ENCODE results near the gene PKNOX2.

Gene PKNOX2

DNA sequence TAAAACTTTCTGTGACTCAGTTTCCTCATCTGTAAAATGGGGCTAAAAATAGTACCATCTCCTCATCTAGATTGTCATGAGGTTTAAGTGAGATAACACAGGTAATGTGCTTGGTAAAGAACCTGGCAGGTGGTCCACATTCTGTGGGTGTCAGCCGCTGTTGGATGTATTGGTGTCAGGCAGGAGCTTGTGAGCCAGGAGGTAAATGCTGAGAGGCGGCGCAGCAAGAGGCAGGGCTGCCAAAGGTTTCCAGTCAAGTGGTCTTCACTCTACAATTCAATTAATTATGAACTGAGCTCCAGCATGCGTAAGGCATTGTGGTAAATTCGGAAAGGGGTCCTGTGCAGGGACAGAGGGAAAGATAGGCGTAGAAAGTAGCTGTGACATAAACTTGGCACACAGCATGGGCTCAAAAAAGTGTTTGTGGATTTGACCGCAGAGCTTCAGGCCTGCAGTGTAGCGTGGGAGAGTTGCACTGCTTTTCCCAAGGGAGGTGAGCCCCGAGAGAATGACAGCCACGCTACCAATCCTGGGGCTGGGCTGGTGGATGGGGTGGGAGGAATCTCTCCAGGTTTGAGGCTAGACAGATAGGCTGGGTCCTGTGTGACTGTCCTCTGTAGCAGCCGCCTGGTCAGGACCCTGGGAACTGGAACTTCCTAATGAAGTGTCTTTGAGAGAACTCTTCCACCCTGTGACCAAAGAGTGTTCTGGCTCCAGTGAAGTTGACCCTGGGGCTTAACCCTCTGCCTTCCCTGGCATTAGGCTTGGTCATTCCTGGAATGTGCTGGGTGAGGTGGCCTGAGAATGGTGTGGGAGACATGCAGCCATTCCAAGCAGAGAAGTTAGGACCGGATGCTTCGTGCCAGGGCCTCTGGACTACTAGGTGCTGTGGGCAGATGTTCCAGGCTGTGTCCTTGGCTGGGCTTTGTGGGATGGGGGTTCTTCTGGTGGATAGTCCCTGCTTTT is 209.2 kb downstream of the PKNOX2 start:
- in situ Hi-C loops (cut with HindIII; ENCODE audit: low sequenced_read_pairs), result no loop called here

DNA sequence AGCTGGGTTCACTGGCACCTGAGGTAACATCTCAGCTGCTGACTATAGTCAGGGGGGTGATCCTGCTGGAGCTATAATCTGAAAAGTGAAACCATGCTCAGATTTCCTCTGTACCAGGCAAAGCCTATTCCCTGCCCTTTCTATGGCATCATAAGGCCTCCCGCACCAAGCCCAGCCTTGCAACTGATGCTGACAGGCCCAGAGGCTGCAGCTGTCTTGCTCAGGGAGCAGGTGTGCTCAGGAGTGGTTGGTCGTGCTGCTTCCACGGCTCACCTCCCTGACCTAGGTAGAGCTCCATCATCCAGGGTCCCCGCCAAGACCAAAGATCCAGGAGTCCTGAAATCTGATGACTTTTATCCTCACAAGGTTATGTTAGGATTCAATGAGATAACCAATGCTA is 209.8 kb downstream of the PKNOX2 start:
- in situ Hi-C loops (cut with HindIII; ENCODE audit: low sequenced_read_pairs), result no loop called here

DNA sequence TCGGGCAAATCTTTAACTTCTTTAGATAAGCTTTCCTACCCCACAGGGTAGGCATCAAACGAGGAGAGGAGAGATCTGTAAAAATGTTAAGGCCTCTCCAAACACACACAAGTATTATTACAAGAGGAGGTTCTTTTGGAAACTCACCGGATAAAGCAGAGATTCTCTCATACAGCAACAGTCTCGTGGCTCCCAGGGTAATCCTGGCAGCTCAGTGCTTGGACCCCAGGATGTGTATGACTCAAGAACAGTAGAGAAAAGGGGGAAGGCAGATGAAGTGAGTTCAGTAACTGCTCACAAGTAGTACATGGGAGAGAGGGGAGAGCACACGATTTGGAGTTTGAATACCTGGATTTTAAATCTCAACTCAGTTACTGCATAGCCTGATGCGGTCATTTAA is 210.6 kb downstream of the PKNOX2 start:
- in situ Hi-C loops (cut with HindIII; ENCODE audit: low sequenced_read_pairs), result no loop called here

DNA sequence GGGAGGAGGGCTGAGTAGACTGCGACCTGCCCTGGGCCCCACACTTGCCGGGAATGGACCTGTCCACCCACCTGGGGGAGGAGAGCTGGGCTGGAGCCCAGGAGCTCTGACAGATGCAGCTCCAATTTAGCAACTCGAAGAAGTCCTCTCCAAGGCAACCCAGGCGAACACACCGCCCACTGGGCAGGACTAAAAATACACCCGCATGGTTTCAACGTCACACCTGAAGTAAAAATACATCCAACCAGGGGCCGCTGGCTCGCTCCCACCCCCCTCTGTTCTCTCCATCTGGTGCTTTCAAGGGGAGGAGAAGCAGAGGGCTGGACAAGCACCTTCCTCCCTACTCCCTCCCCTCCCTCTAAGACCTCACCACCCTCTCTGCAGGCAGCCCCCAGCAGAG is 211.6 kb downstream of the PKNOX2 start:
- in situ Hi-C loops (cut with HindIII; ENCODE audit: low sequenced_read_pairs), result no loop called here

DNA sequence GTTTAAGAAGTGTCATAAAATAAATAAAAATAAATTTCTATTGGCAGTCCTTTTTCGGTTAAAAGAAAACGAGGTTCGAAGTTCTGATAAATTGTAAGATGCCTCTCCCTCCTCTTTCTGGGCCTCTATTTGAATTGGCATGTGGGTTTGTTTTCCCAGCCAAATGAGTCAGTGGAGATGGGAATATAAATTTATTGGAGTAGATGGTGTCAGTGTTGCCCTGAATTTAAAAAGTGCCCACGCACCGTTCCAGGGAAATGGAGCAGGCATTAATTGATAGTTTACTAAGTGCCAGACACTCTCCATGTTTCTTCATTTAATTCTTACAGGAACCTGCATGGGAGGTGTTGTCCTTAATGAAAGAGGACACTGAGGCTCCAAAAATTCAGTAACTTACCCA is 212.3 kb downstream of the PKNOX2 start:
- in situ Hi-C loops (cut with HindIII; ENCODE audit: low sequenced_read_pairs), result no loop called here

DNA sequence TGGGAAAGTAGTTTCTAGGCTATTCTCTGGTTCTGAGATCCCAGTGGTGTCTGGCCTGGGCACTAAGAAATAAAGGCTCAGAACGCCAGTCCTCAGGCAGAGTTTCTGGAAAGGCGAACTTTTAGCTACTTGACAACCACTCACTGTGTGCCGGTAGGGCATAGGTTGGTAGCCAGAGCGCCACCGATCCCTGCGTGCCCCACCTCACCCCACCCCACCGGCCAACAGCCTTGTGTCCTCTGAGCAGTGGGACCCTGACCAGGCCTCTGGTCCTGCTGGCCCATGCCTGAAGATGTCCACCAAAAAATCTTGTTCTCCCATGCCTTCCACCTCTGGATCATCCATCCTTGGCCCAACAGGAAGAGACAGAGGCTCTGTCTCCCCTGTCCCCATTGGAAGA is 213.5 kb downstream of the PKNOX2 start:
- in situ Hi-C loops (cut with HindIII; ENCODE audit: low sequenced_read_pairs), result no loop called here

DNA sequence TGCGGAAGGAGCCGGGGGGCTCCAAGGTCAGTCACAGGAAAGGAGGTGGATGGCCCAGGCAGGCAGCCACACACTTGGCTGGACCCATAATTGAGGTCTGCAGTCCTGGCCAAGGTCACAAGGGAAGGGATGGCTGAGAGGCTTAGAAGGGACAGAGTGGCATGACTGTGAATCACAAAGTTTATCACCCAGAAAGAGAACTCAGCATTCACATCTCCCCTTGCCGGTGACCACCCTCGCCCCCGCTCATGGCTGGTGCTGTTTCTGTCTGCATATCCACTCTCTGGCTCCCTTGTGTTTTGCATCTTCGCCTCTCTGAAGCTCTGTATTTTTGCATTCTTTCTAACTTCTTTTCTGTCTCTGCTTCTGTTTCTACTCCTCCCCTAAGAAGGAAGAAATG is 214.0 kb downstream of the PKNOX2 start:
- in situ Hi-C loops (cut with HindIII; ENCODE audit: low sequenced_read_pairs), result no loop called here

DNA sequence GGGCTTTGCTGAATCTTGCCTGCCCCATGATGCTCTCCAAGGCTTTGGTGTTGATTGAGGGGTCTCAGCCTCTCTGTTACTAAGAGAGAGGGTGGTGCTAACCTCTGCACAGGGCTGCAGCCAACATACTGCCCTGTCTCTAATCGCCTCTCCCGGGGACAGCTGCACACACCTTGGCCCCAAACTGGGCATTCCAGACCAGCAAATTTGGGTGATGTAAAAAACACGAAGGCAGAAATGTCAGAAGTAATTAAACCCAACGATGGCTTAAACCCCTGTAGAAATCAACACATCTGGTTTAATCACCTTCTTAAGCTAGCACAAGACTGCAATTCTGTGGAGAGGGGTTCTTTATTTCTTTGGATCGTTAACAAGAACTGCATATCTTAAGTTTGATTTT is 215.0 kb downstream of the PKNOX2 start:
- in situ Hi-C loops (cut with HindIII; ENCODE audit: low sequenced_read_pairs), result no loop called here

DNA sequence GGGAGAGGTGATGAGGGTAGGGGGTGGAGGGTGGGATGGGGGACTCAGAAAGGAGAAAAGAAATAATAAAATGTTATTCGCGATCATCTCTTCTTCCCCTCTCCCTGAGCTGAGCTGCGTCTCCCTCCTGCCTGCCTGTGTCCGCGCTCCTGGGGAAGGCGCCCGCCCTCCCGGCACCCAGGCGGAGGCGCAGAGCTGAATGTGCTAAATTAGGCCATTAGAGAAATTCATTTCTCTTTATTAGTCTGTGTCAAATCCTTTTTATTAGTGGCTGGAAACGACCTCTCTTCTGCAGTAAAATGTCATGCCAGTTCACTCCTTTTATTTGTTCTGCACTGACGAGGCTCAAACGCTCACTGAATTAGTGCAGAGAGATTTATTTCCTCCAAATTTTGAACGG is 215.4 kb downstream of the PKNOX2 start:
- in situ Hi-C loops (cut with HindIII; ENCODE audit: low sequenced_read_pairs), result no loop called here

DNA sequence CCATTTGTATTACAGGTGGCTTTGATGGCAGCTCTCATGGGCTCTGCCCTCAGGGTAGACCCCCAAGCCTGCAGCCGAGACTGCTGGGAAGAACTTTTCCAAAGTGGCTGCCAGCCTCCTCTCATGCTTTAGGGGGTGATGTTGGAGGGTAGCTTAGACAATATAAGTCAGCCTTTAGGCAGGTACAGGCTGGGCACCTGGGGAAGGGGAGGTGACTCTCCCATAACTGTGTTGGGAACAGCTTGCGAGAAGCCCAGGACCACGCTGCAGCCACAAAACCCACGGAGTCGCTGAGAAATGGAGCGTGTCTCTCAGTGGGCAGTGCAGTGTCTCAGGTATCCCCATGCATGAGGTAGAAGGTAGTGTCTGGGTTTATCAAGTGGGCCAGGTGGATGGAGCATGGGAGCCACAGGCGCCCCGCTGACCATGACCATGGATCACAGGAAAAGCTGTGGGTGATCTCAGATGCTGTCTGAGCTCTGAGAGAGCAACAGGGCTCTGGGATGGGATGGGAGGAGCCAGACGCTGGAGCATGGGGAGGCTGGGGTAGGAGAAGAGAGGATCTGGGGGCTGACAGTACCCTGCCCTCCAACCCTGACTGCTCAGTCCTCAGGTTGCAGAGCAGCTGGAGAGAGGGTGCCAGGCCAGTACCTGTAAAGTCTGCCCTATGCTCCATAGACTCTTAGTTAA is 216.3 kb downstream of the PKNOX2 start:
- in situ Hi-C loops (cut with HindIII; ENCODE audit: low sequenced_read_pairs), result no loop called here

DNA sequence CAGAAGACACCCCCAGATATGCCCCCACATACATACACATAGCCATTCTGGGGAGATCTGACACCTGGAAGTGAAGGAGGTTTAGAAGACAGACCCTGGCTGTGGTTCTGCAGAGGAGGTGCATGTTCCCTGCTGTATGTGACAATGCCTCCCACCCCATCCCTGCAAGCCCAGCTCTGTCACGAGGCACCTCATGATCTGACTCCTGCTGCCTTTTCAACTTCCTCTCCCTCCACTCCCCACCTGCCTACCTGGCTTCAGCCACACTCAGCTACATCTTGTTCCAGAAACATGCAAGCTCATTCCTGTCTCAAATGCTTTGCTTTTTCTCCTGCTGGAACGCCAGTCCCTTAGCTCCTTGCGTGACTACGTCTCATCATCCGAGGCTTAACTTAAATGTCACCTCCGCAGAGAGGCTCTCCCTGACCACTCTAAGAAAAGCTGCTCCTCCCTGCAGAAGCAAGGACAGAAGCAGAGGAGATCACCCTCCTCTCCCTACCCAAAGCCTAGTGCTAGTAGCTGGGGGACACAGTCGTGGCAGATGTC is 217.0 kb downstream of the PKNOX2 start:
- in situ Hi-C loops (cut with HindIII; ENCODE audit: low sequenced_read_pairs), result no loop called here

DNA sequence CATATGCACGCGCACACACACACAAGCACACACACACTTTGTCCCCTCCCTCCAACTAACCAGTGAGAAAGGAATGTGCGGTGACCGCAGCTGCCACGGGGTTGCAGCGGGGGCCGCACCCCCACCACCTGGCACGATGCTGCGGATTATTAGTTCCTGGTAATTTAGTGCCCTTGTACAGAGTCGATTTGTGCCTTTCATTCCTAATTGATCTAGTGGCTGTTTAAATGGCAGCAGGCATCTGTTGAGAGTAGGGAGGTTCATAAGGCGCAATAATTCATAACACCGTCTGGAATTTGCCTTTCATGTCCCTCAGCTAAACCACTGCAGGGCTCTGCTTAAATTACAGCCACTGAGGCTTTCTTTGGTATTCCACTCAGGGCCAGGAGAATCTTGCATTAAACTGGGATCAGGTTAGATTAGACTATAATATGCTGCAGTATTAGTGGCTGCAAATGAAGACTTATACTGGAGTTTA is 217.8 kb downstream of the PKNOX2 start:
- in situ Hi-C loops (cut with HindIII; ENCODE audit: low sequenced_read_pairs), result no loop called here

DNA sequence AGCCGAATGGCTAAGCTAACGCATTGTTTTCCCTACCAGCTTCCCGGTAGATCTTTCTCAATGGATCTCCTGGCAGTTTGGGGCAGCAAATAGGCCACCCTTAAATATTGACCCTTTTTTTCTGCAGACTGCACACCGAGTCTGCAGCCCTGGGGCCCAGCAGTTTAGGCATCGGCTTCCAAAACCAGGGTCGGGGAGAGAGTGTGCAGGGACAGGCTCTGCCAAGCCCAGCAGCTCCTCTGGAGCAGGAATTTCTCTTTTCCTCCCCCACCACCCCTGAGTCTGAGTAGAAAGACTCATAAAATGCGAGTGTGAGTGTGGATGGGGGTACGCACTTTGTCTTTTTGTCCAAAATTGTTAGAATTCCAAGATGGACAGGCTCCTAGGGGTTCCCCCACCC is 218.3 kb downstream of the PKNOX2 start:
- in situ Hi-C loops (cut with HindIII; ENCODE audit: low sequenced_read_pairs), result no loop called here

DNA sequence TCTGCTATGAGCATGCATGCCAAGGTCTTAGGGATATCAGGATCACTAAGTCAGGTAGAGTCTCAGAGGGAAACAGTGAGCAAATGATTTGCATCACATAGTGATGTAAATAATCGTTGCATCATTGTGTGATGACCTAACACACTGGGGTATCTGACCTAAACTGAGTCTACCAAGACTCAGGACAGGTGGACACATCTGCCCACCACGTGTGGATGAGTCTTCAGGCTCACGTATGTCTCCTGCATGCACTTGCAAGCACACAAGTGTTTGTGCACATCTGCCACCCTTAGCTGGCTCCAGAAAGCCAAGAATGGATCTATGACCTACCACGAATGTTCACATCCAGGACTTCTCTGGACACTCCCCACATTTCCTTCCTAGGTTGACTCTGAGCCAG is 220.3 kb downstream of the PKNOX2 start:
- in situ Hi-C loops (cut with HindIII; ENCODE audit: low sequenced_read_pairs), result no loop called here

DNA sequence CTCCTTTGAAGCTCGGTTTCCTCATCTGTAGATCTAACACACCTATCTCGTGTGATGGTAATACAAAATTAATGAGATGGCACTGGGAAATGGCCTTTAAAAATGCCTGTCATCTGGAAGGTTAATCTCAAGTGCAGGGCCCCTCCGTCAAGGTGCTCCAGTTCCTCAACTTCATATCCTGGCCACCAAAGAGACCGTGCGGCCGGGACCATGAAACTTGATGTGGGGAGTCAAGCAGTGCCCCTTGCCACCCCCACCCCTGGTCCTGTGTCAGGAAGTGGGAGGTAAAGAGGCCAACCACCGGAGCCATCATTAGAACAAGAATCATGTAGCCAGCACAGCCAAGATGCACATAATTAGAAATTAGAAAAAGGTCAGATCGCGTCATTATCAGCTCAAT is 223.3 kb downstream of the PKNOX2 start:
- in situ Hi-C loops (cut with HindIII; ENCODE audit: low sequenced_read_pairs), result no loop called here

DNA sequence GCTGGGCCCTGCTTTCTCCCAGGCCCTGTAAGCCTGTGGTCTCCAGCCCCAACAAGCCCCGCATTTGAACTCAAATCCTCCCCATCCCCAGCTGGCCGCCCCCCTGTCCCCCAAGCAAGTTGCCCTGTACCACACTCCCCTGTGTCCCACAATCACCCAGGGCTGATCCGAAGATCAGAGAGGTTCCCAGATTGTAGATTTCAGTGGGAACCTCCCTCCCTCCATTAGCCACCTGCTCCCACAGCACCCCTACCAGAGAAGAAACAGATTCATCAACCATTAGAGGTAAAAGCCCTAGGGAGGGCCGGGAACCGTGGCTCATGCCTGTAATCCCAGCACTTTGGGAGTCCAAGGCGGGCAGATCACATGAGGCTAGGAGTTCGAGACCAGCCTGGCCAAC is 224.1 kb downstream of the PKNOX2 start:
- in situ Hi-C loops (cut with HindIII; ENCODE audit: low sequenced_read_pairs), result no loop called here

DNA sequence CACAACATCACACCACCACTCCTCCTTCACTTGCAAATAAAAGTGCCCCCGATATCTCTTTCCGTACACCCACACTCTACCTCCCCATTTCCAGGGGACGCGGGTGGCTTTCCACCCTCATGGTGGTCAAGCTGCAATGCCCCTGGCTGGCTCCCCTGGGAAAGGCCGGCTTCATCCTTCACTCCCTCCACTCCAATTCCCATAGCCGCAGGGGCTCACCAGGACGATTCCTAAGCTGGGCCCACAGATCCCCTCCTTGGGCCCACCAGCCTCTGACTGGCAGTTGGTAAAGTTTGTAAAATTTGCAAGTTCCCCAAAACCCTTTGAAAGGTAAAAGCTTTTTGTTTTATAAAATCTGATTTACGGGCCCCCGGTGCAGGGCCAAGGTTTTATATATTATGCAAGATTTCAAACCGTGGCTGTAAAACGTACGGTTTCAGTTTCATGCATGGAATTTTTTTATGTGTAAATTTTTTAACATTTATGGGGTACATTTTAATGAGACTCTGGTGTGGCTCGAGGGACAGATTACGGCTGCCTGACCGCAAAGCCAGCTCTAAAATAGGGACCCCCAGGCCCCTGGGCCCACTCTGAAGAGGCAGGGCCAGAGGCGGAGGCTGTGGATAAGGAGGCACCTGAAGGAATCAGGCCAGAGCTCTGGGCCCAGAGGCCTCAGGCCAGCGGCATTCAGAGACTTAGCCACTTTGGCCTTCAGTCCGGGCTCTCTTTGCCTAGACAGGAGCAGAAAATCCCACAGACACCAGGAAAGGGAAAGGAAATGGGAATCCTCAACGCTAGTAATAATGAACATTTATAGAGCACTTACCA is 225.0 kb downstream of the PKNOX2 start:
- in situ Hi-C loops (cut with HindIII; ENCODE audit: low sequenced_read_pairs), result no loop called here

DNA sequence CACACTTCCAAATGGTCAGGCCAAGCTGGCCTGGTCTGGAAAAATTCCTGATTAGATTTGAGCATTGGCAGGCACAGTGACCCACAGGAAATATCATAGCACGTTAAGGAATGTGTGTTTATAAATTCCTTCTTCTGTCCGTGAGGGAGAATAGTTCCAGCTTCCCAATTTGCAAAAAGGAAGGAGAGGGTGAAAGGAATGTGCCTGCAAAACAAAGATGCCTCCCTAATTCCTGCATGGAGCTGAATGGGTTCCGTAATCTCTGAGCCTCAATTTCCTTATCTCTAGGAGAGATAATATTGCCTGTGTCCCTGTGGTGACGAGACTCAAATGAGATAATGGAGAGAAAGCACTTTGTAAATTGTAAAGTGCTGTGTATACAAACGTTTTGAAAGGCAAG is 226.4 kb downstream of the PKNOX2 start:
- in situ Hi-C loops (cut with HindIII; ENCODE audit: low sequenced_read_pairs), result no loop called here

DNA sequence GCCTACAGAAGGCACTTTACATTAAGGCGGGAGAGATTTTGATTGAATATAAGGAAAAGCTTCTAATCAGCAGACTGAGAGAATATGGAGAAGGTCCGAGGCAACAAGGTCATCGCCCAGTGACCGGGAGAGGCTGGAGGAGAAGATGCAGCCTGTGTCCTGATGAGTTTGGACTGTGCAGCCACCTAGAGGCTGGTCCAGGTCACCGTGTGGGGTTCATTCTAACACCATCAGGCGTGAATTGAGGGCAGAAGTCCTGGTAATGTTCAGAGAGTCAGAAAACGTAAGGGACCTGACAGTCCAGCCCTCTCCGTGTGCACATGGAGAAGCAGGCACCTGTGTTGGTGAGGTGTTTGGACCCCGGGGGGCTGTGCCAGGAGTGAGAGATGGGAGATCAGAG is 228.8 kb downstream of the PKNOX2 start:
- in situ Hi-C loops (cut with HindIII; ENCODE audit: low sequenced_read_pairs), result no loop called here

DNA sequence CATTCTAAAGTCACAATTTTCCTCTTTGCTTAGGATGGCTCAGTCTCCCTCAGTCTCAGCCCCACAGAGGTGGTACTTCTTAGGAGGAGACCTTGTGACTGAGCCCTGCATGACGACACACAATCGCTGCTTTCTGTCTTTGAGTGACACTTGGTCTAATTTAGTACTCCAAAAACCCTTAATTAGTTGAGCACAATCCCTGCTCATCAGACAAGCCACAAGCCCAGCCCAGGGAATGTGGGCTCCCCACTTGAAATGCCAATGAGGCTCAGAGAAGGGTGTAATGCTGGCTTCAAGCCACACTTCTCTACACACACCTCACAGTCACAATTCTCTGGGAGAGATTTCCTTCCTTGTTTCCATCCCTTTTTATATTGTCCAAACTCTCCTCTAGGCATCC is 229.7 kb downstream of the PKNOX2 start:
- in situ Hi-C loops (cut with HindIII; ENCODE audit: low sequenced_read_pairs), result no loop called here

DNA sequence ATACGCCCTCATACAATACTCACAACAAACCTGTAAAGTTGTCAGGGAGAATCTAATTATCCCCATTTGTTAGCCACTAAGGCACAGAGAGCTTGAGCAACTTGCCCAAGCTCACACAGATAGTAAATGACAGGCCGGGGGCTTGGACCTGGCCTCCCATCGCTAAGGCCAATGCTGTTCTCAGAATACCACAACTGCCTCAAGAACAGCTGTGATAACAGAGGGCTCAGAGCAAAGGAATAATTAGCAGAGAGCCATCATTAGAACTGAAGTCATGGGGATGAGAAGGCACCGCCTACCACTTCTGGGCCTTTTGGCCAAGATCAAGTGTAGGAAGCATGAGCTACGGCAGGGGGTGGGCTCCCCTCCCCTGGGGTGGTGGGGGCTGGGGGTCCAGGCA is 232.9 kb downstream of the PKNOX2 start:
- in situ Hi-C loops (cut with HindIII; ENCODE audit: low sequenced_read_pairs), result no loop called here

All from DLD1 (cell line).